H9 (cell line): ENCODE results near the gene ALDOA. TPM values are rescaled to one million over a fixed set of nuclear protein-coding genes. Genes with fewer than 3 reads are reported as not detected.
A peak's percentile ranks its signal among the peaks of the same experiment; 100 is the strongest.

Experiments
- DNase-seq: peaks from one replicate; pipeline ENCODE4 v3.0.0-alpha.2; 2017
- H2AFZ ChIP-seq: one replicate; pipeline ENCODE4 v1.6.1; 2013; ENCODE audit warnings: mild to moderate bottlenecking, low read length, control low read depth, moderate library complexity
- H2AK5ac ChIP-seq: 2 replicates; pipeline ENCODE4 v1.6.1; 2013; ENCODE audit warnings: low read length, control low read depth, mixed read lengths; ENCODE audit not compliant: insufficient read length
- H2BK120ac ChIP-seq: one replicate; pipeline ENCODE4 v1.6.1; 2013; ENCODE audit warnings: low read depth, mild to moderate bottlenecking, low read length, control low read depth, inconsistent platforms; ENCODE audit not compliant: poor library complexity, severe bottlenecking
- H2BK12ac ChIP-seq: 2 replicates; pipeline ENCODE4 v1.6.1; 2013; ENCODE audit warnings: low read length, control low read depth, mixed read lengths, low read depth; ENCODE audit not compliant: insufficient read length
- H2BK15ac ChIP-seq: 2 replicates; pipeline ENCODE4 v1.6.1; 2013; ENCODE audit warnings: low read depth, low read length, control low read depth
- H2BK20ac ChIP-seq: one replicate; pipeline ENCODE4 v1.6.1; 2013; ENCODE audit warnings: low read depth, mild to moderate bottlenecking, low read length, control low read depth, inconsistent platforms; ENCODE audit not compliant: poor library complexity, severe bottlenecking
- H2BK5ac ChIP-seq: 2 replicates; pipeline ENCODE4 v1.6.1; 2013; ENCODE audit warnings: low read length, control low read depth, mixed read lengths; ENCODE audit not compliant: insufficient read length
- H3K14ac ChIP-seq: 2 replicates; pipeline ENCODE4 v1.6.1; 2013; ENCODE audit warnings: low read length, control low read depth; ENCODE audit not compliant: insufficient read depth
- H3K18ac ChIP-seq: 2 replicates; pipeline ENCODE4 v1.6.1; 2013; ENCODE audit warnings: low read depth, mild to moderate bottlenecking, mixed read lengths, low read length, control low read depth; ENCODE audit not compliant: insufficient read length
- H3K23ac ChIP-seq: 2 replicates; pipeline ENCODE4 v1.6.1; 2013; ENCODE audit warnings: low read length, control low read depth, mixed read lengths, low read depth; ENCODE audit not compliant: insufficient read length
- H3K23me2 ChIP-seq: 2 replicates; pipeline ENCODE4 v1.6.1; 2013; ENCODE audit warnings: low read depth, mild to moderate bottlenecking, mixed read lengths, low read length, control low read depth; ENCODE audit not compliant: insufficient read length, poor library complexity, severe bottlenecking
- H3K27ac ChIP-seq: 2 replicates; pipeline ENCODE4 v1.5.1; 2013; ENCODE audit warnings: low read length, control low read depth, mixed read lengths, low read depth; ENCODE audit not compliant: insufficient read length
- H3K27me3 ChIP-seq: 2 replicates; pipeline ENCODE4 v1.6.1; 2013; ENCODE audit warnings: low read length, control low read depth, inconsistent platforms; ENCODE audit not compliant: insufficient read depth
- H3K4ac ChIP-seq: 2 replicates; pipeline ENCODE4 v1.6.1; 2013; ENCODE audit warnings: low read depth, mild to moderate bottlenecking, control low read depth, inconsistent platforms, low read length, moderate library complexity
- H3K4me1 ChIP-seq: 2 replicates; pipeline ENCODE4 v1.6.1; 2013; ENCODE audit warnings: low read length, control low read depth, inconsistent platforms; ENCODE audit not compliant: insufficient read depth
- H3K4me2 ChIP-seq: 2 replicates; pipeline ENCODE4 v1.6.1; 2013; ENCODE audit warnings: low read length, control low read depth, mixed read lengths; ENCODE audit not compliant: insufficient read length, insufficient read depth
- H3K56ac ChIP-seq: 2 replicates; pipeline ENCODE4 v1.6.1; 2013; ENCODE audit warnings: low read depth, mild to moderate bottlenecking, mixed read lengths, low read length, control low read depth; ENCODE audit not compliant: insufficient read length
- H3K79me1 ChIP-seq: 2 replicates; pipeline ENCODE4 v1.6.1; 2013; ENCODE audit warnings: low read depth, mild to moderate bottlenecking, moderate library complexity, low read length, control low read depth, inconsistent platforms; ENCODE audit not compliant: insufficient read depth, poor library complexity, severe bottlenecking
- H3K79me2 ChIP-seq: 2 replicates; pipeline ENCODE4 v1.6.1; 2013; ENCODE audit warnings: low read length, control low read depth, inconsistent platforms; ENCODE audit not compliant: insufficient read depth
- H3K9ac ChIP-seq: 2 replicates; pipeline ENCODE4 v1.6.1; 2013; ENCODE audit warnings: low read length, control low read depth, mixed read lengths; ENCODE audit not compliant: insufficient read length; ENCODE audit errors: extremely low read depth
- H3K9me3 ChIP-seq: one replicate; pipeline ENCODE4 v1.6.1; 2013; ENCODE audit warnings: low read depth, low read length, inconsistent platforms; ENCODE audit not compliant: control insufficient read depth
- H3T11ph ChIP-seq: one replicate; pipeline ENCODE4 v1.6.1; 2013; ENCODE audit warnings: mild to moderate bottlenecking, low read length, control low read depth, inconsistent platforms
- H4K20me1 ChIP-seq: one replicate; pipeline ENCODE4 v1.6.1; 2013; ENCODE audit not compliant: control insufficient read depth, insufficient read length, insufficient read depth
- H4K5ac ChIP-seq: 2 replicates; pipeline ENCODE4 v1.6.1; 2013; ENCODE audit warnings: low read depth, mild to moderate bottlenecking, mixed read lengths, low read length, control low read depth; ENCODE audit not compliant: insufficient read length
- H4K8ac ChIP-seq: replicated peaks from 2 replicates; pipeline ENCODE4 v1.6.1; 2013; ENCODE audit warnings: low read length, control low read depth, mixed read lengths, low read depth; ENCODE audit not compliant: insufficient read length
- H4K91ac ChIP-seq: 2 replicates; pipeline ENCODE4 v1.6.1; 2013; ENCODE audit warnings: low read depth, mild to moderate bottlenecking, moderate library complexity, mixed read lengths, low read length, control low read depth; ENCODE audit not compliant: insufficient read length
- H3K27ac Mint-ChIP-seq, 3 experiments: 2 replicates in 2 of 3; 3 replicates in 1 of 3; pipeline ENCODE4 v1.8.0; 2020 to 2021; ENCODE audit warnings: mixed read lengths in 3 of 3, mild to moderate bottlenecking in 1 of 3, moderate library complexity in 1 of 3
- H3K27me3 Mint-ChIP-seq: 2 replicates; pipeline ENCODE4 v1.8.0; 2021; ENCODE audit warnings: low read depth, mild to moderate bottlenecking, moderate library complexity, mixed read lengths
- H3K36me3 Mint-ChIP-seq, 3 experiments: 2 replicates in 2 of 3; 3 replicates in 1 of 3; pipeline ENCODE4 v1.8.0; 2020 to 2021; ENCODE audit warnings: low read depth in 3 of 3, mixed read lengths in 3 of 3; ENCODE audit not compliant: insufficient read depth in 1 of 3
- H3K4me1 Mint-ChIP-seq, 2 experiments: 2 replicates each; pipeline ENCODE4 v1.8.0; 2020; ENCODE audit warnings: mixed read lengths in 2 of 2
- H3K4me3 Mint-ChIP-seq, 2 experiments: 2 replicates in 1 of 2; 3 replicates in 1 of 2; pipeline ENCODE4 v1.8.0; 2020 to 2021; ENCODE audit warnings: mild to moderate bottlenecking in 2 of 2, mixed read lengths in 2 of 2, moderate library complexity in 1 of 2
- H3K9me3 Mint-ChIP-seq, 2 experiments: 2 replicates in 1 of 2; 3 replicates in 1 of 2; pipeline ENCODE4 v1.8.0; 2020; ENCODE audit warnings: mild to moderate bottlenecking in 2 of 2, mixed read lengths in 2 of 2, moderate library complexity in 1 of 2
- CTCF ChIP-seq: fragments of 200-600 bp; sonication (generic); conservative IDR thresholded peaks from 3 replicates; pipeline ENCODE4 v1.8.0; 2021; ENCODE audit warnings: antibody characterized with exemption, mild to moderate bottlenecking
- WGBS: extraction: QIAGEN DNeasy Blood & Tissue Kit; methylation state at CpG from one replicate; pipeline ENCODE4 v1.1.7; 2013; ENCODE audit warnings: missing lambda C conversion rate, low lambda C conversion rate, mixed read lengths; ENCODE audit not compliant: insufficient read length; ENCODE audit errors: extremely low coverage; 5-methylcytosine and 5-hydroxymethylcytosine counted together
- total RNA-seq: library from RNA; stranded (reverse); gene quantifications from 2 replicates; pipeline ENCODE4 v1.2.1, GENCODE V29; 2021

Gene ALDOA
- total RNA-seq, 1 experiment from 2014 or later: 1,356 TPM

- no peak overlapping the region for H4K91ac ChIP-seq
- no peak overlapping the region for H2BK5ac ChIP-seq
- H3K79me2 ChIP-seq: peaks cover 12% of the 10 kb centered on the region; the same call in 1 of the 2 replicates
- H2AFZ ChIP-seq: no peak overlapping the region
- H2BK12ac ChIP-seq: no peak overlapping the region
- no peaks in the 10 kb centered on the region; the same call in 1 of the 2 replicates for H3K4me1 ChIP-seq
- no peak overlapping the region for H2BK120ac ChIP-seq
- Mint-ChIP-seq H3K4me3 (peak overlapping the region; percentile 88 to 94), H3K9me3 (no peaks in the 10 kb centered on the region; a peak in 1 of 5 replicates), H3K27ac (peak overlapping the region; percentile 88 to 99 (median 97); a peak in 5 of 7 replicates), H3K36me3 (peaks cover 41 to 51% (median 45%) of the 10 kb centered on the region in 3 experiments), H3K27me3 (no peaks in the 10 kb centered on the region; the same call in 1 of the 2 replicates), H3K4me1 (peaks cover 19 to 31% of the 10 kb centered on the region in 2 experiments)
- H3K4me2 ChIP-seq: peak overlapping the region; percentile 89
- no peak overlapping the region for H3K4ac ChIP-seq
- no CpG with 5 or more reads among the region's 44 CpGs for WGBS
- no peak overlapping the region for H4K5ac ChIP-seq
- no peaks in the 10 kb centered on the region for H4K20me1 ChIP-seq
- H3K9me3 ChIP-seq: no peaks in the 10 kb centered on the region
- peaks cover 17% of the 10 kb centered on the region for H3K23me2 ChIP-seq
- no peak overlapping the region for H3K56ac ChIP-seq
- H3K9ac ChIP-seq: peak overlapping the region; percentile 81
- TF ChIP-seq CTCF: no peak
- H2AK5ac ChIP-seq: no peak overlapping the region
- no peak overlapping the region for H2BK20ac ChIP-seq
- H3K18ac ChIP-seq: peak overlapping the region; percentile 68
- no peak overlapping the region for H3K23ac ChIP-seq
- H3K79me1 ChIP-seq: peaks cover 7% of the 10 kb centered on the region
- no peak overlapping the region for H3T11ph ChIP-seq
- no peak overlapping the region for H3K27ac ChIP-seq
- no peak for DNase-seq
- H2BK15ac ChIP-seq: no peak overlapping the region
- H4K8ac ChIP-seq: no peak overlapping the region
- no peaks in the 10 kb centered on the region for H3K27me3 ChIP-seq
- peak overlapping the region; percentile 88 for H3K14ac ChIP-seq
Observed at GRCh38 chr16:30065943-30066760, 592 bp downstream of the ALDOA start.
